Fibroblast of pulmonary artery (primary cell): ENCODE results near the gene TANGO6.
"Not testable (repeated sequence)": the region's sequence is repeated elsewhere in the genome, so short reads cannot be mapped to it uniquely, and the experiment has no call there.

Source experiments
- DNase-seq: peaks from one replicate; pipeline ENCODE4 v3.0.0-alpha.2; 2010; ENCODE audit warnings: low read depth
- H3K4me3 ChIP-seq: replicated peaks from 2 replicates; pipeline ENCODE4 v1.5.1; 2011; ENCODE audit warnings: low read depth, mild to moderate bottlenecking, control low read depth, low read length, moderate library complexity
- TF ChIP-seq, protein P1 (sequence below): IDR thresholded peaks from 2 replicates; pipeline ENCODE4 v1.5.1; 2011; ENCODE audit warnings: mild to moderate bottlenecking, control low read depth, low read length, inconsistent platforms; ENCODE audit errors: missing control alignments

The TANGO6 gene

DNA sequence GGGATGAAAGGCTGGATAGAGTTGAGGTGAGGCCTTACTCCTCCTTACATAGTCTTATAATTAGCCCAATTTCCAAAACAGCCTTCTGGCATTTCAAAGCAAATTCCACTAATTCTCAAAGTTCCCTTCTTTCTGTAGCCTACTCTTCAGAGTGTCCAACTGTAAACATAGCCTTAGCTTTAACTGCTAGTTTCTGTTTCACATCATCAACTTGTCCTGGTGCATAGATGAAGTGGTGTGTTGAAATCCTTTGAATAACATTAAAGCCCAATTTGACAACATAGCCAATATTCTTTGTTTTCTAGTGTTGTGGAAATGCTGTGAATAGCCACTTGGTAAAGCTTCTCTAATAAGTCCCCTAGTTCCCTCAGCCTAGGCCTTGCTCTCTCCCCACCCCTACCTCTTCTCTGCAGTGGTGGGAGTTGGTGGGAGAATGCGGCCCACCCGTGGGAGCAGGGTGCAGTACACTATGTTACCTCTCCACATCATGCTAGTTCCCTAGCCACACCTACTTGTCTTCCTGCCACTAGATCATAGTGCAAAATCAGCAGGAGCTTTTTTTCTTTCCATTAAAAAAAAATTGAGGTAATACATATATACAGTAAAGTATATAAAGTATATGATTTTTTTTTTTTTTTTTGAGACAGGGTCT is 135.1 kb downstream of the TANGO6 start:
- TF ChIP-seq, protein P1, sequence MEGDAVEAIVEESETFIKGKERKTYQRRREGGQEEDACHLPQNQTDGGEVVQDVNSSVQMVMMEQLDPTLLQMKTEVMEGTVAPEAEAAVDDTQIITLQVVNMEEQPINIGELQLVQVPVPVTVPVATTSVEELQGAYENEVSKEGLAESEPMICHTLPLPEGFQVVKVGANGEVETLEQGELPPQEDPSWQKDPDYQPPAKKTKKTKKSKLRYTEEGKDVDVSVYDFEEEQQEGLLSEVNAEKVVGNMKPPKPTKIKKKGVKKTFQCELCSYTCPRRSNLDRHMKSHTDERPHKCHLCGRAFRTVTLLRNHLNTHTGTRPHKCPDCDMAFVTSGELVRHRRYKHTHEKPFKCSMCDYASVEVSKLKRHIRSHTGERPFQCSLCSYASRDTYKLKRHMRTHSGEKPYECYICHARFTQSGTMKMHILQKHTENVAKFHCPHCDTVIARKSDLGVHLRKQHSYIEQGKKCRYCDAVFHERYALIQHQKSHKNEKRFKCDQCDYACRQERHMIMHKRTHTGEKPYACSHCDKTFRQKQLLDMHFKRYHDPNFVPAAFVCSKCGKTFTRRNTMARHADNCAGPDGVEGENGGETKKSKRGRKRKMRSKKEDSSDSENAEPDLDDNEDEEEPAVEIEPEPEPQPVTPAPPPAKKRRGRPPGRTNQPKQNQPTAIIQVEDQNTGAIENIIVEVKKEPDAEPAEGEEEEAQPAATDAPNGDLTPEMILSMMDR, result no peak

DNA sequence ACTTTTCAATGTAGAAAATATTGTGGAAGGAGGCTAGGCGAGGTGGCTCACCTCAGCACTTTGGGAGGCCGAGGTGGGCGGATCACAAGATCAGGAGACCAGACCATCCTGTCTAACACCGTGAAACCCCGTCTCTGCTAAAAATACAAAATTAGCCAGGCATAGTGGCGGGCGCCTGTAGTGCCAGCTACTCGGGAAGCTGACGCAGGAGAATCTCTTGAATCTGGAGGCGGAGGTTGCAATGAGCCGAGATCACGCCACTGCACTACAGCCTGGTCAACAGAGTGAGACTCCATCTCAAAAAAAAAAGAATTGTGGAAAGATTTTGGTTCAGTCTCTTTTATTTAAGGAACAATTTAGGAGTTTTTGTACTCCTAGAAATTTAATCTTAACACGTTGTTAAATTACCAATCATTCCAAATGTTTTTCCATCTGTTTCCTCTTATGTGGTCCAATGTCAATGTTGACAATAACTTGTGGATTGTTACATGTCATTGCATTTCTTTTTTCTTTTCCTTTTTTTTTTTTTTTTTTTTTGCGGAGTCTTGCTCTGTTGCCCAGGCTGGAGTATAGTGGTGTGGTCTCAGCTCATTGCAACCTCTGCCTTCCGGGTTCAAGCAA is 137.5 kb downstream of the TANGO6 start:
- no peak for DNase-seq
- TF ChIP-seq, protein P1, result no peak
- H3K4me3 ChIP-seq, result no peak overlapping the region

More for the DNA sequence above, 135.1 kb downstream of the TANGO6 start:
- no peak for DNase-seq
- no peak overlapping the region for H3K4me3 ChIP-seq

DNA sequence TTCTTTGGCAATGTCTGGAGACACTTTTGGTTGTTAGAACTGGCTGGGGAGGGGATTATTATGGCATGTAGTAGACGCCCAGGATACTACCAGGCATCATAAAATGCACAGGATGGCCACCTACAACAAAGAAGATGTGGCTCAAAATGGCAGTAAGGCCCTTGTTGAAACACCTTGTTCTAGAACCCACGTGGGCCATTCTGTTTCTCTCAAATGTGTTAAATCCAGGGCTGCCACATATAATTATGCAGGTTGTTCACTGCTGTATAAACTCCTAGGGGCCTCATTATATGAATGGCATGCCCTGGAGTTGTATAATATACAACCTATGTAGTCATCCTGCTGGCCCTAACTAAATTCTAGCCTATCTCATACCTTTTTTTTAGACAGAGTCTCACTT is 138.6 kb downstream of the TANGO6 start:
- TF ChIP-seq, protein P1, result no peak
- no peak for DNase-seq
- no peak overlapping the region for H3K4me3 ChIP-seq

DNA sequence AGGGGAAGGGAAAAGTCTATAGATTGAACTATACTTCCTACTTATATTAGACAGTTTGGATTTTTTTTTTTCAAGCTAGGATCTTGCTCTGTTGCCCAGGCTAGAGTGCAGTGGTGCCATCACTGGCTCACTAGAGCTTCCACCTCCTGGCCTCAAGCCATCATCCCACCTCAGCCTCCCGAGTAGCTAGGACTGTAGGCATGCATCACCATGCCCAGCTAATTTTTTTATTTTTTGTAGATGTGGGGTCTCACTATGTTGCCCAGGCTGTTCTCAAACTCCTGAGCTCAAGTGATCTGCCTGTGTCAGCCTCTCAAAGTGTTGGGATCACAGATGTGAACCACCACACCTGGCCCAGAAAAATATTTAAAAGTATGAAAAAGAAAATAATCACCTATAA is 141.1 kb downstream of the TANGO6 start:
- no peak for DNase-seq
- TF ChIP-seq, protein P1, result no peak
- H3K4me3 ChIP-seq, result no peak overlapping the region

DNA sequence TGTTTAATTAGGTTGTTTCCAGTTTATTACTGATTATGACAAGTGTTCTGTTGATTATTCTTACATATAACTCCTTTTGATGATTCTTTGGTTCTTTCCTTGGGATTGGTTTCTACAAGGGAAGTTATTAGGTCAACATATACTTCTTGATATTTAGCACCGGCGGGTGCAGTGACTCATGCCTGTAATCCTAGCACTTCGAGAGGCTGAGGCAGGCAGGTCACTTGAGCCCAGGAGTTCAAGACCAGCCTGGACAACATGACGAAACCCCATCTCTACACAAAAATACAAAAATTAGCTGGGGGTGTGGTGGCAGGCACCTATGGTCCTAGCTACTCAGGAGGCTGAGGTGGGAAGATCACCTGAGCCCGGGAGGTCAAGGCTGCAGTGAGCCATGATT is 141.9 kb downstream of the TANGO6 start:
- no peak overlapping the region for H3K4me3 ChIP-seq
- TF ChIP-seq, protein P1, result no peak
- no peak for DNase-seq

DNA sequence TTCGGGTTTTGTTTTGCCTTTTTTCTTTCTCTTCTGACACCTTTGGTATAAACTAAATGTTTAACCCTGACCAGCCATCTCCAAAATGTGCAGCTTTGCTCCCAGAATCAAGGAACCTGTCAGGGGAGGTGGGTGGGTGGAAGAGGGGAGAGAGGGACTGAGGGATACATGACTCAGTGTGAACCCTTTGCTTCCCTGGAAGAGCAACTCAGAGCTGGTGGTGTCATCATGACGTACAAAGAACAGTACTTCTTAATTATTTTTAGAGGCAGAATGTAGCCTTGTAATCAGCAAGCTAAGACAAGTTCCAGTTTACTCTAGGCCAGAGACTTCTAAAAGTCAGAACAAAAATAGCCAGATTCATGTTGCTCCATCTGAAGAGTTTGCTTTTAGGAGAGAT is 142.5 kb downstream of the TANGO6 start:
- no peak overlapping the region for H3K4me3 ChIP-seq
- peak; percentile 59 for DNase-seq
- TF ChIP-seq, protein P1, result no peak

DNA sequence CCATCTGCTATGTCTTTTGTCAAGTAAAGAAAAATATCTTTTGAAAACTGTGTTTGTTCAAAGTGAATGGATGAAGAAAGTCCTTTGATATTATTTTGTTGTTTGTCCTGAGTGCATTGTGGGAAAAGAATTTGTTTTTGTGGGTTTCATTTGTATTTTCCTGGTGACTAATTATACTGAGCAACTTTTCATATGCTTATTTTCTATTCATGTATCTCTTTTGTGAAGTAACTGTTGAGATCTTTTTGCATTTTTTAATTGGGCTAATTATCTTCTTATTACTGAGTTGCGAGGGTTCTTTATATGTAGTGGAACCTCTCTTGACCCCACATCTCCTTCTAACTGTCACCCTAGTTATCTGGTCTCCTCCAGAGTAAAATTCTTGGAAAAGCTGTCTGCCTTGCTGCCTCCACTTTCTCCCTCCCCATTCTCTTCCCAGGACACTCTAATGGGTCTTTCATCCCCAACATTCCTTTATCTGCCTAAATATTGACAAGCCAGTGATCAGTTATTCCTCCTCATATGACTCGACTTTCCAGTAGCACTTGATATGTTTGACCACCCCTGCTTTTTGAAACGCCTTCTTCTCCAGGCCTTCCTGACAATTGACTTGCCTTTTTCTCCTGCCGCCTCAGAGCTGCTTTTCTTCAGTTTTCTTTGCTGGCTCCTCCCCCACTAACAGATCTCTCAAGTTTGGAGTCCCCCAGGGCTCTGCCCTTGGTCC is 144.6 kb downstream of the TANGO6 start:
- H3K4me3 ChIP-seq, result no peak overlapping the region
- no peak for DNase-seq
- TF ChIP-seq, protein P1, result no peak

DNA sequence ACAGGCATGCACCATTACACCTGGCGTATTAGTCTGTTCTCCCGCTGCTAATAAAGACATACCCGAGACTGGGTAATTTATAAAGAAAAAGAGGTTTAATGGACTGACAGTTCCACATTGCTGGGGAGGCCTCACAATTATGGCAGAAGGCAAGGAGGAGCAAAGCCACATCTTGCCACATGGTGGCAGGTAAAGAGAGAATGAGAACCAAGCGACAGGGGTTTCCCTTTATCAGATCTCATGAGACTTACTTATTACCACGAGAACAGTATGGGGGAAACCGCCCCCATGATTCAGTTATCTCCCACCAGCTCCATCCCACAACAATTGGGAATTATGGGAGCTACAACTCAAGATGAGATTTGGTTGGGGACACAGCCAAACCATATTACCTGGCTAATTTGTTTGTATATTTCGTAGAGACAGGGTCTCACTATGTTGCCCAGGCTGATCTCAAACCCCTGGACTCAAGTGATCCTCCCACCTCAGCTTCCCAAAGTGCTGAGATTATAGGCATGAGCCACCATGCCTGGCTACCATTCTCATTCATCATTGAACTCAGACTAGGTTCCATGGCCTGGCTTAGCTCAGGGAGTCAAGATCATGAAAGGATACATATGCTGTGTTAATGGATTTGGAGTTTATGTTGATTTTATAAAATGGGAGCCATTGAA is 147.0 kb downstream of the TANGO6 start:
- not testable (repeated sequence) for H3K4me3 ChIP-seq, DNase-seq
